Loucy (cell line): ENCODE data around the gene ORMDL2.
"Not testable (repeated sequence)": the region's sequence is repeated elsewhere in the genome, so short reads cannot be mapped to it uniquely, and the experiment has no call there.

Experiments used
- H2AFZ ChIP-seq: fragments of 200-600 bp; sonication (generic); 2 replicates; pipeline ENCODE4 v1.6.0; 2016; ENCODE audit warnings: antibody characterized with exemption, mild to moderate bottlenecking, low read length, moderate library complexity
- H3F3A ChIP-seq: fragments of 200-600 bp; 2 replicates; pipeline ENCODE4 v1.6.0; 2016; ENCODE audit warnings: antibody characterized with exemption, low read depth, mild to moderate bottlenecking
- H3K27me3 ChIP-seq: fragments of 200-600 bp; sonication (generic); 2 replicates; pipeline ENCODE4 v1.6.1; 2014; ENCODE audit warnings: low read length, mild to moderate bottlenecking; ENCODE audit not compliant: insufficient read depth, poor library complexity, severe bottlenecking
- H3K36me3 ChIP-seq: fragments of 200-600 bp; sonication (generic); 2 replicates; pipeline ENCODE4 v1.6.1; 2016; ENCODE audit warnings: low read length; ENCODE audit not compliant: insufficient read depth
- H3K4me1 ChIP-seq: fragments of 200-600 bp; sonication (generic); 2 replicates; pipeline ENCODE4 v1.5.1; 2014; ENCODE audit warnings: low read length, mild to moderate bottlenecking; ENCODE audit not compliant: insufficient read depth, poor library complexity, severe bottlenecking
- H3K4me2 ChIP-seq: fragments of 200-600 bp; sonication (generic); 2 replicates; pipeline ENCODE4 v1.6.0; 2014; ENCODE audit warnings: antibody characterized with exemption, low read length, low read depth, mild to moderate bottlenecking; ENCODE audit not compliant: poor library complexity, severe bottlenecking
- H3K4me3 ChIP-seq: fragments of 200-600 bp; sonication (generic); 2 replicates; pipeline ENCODE4 v1.5.1; 2014; ENCODE audit warnings: low read length, mild to moderate bottlenecking, mixed read lengths; ENCODE audit not compliant: poor library complexity, severe bottlenecking
- H3K79me2 ChIP-seq: fragments of 200-600 bp; sonication (generic); 2 replicates; pipeline ENCODE4 v1.6.1; 2014; ENCODE audit warnings: low read length; ENCODE audit not compliant: insufficient read depth
- H3K9ac ChIP-seq: fragments of 200-600 bp; sonication (generic); 2 replicates; pipeline ENCODE4 v1.6.0; 2014; ENCODE audit warnings: mild to moderate bottlenecking, low read depth, low read length, moderate library complexity; ENCODE audit not compliant: poor library complexity, severe bottlenecking
- H3K9me2 ChIP-seq: fragments of 200-600 bp; sonication (generic); replicated peaks from 2 replicates; pipeline ENCODE4 v1.6.1; 2016; ENCODE audit warnings: low read depth, low read length, mixed read lengths
- H3K9me3 ChIP-seq: fragments of 200-600 bp; sonication (generic); 2 replicates; pipeline ENCODE4 v1.6.1; 2014; ENCODE audit warnings: mild to moderate bottlenecking, antibody characterized with exemption, low read length, low read depth; ENCODE audit not compliant: insufficient read depth
- H4K20me1 ChIP-seq: fragments of 200-600 bp; sonication (generic); 2 replicates; pipeline ENCODE4 v1.6.0; 2014; ENCODE audit warnings: antibody characterized with exemption, low read length, mild to moderate bottlenecking; ENCODE audit not compliant: insufficient read depth, poor library complexity, severe bottlenecking
- TF ChIP-seq, protein P1 (sequence below): fragments of 200-600 bp; sonication (generic); conservative IDR thresholded peaks from 2 replicates; pipeline ENCODE4 v1.5.1; 2014; ENCODE audit warnings: mild to moderate bottlenecking, antibody characterized with exemption, low read length

The ORMDL2 gene

DNA sequence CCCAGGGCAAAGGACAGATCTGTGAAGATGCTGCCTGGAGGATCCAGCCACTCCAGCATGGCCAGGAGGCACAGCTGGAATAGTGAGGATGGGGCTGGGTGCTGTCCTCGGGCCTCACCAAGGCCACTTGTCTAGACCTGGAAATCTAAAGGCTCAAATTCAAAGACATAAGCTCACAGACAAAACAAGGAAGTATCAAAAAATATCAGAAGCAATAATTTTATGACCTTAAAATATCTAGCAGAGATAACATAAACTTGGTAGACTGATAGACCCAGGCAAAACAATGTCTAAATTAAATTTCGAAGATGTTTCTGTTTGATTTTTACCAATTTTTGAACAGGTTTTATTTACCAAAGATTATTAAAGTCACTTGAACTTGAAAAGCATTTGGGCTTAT, 47.5 kb downstream of the ORMDL2 start:
- Histone ChIP-seq H4K20me1 (no peaks in the 10 kb centered on the region), H3K27me3 (no peaks in the 10 kb centered on the region), H3K79me2 (no peaks in the 10 kb centered on the region), H3K4me1 (no peaks in the 10 kb centered on the region), H2AFZ (no peak overlapping the region), H3K9ac (no peak overlapping the region), H3K9me3 (peaks cover 2% of the 10 kb centered on the region; the same call in 1 of the 2 replicates), H3K4me2 (no peak overlapping the region), H3K9me2 (no peaks in the 10 kb centered on the region), H3F3A (no peaks in the 10 kb centered on the region), H3K36me3 (no peaks in the 10 kb centered on the region), H3K4me3 (no peak overlapping the region)
- TF ChIP-seq, protein P1, sequence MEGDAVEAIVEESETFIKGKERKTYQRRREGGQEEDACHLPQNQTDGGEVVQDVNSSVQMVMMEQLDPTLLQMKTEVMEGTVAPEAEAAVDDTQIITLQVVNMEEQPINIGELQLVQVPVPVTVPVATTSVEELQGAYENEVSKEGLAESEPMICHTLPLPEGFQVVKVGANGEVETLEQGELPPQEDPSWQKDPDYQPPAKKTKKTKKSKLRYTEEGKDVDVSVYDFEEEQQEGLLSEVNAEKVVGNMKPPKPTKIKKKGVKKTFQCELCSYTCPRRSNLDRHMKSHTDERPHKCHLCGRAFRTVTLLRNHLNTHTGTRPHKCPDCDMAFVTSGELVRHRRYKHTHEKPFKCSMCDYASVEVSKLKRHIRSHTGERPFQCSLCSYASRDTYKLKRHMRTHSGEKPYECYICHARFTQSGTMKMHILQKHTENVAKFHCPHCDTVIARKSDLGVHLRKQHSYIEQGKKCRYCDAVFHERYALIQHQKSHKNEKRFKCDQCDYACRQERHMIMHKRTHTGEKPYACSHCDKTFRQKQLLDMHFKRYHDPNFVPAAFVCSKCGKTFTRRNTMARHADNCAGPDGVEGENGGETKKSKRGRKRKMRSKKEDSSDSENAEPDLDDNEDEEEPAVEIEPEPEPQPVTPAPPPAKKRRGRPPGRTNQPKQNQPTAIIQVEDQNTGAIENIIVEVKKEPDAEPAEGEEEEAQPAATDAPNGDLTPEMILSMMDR: no peak

DNA sequence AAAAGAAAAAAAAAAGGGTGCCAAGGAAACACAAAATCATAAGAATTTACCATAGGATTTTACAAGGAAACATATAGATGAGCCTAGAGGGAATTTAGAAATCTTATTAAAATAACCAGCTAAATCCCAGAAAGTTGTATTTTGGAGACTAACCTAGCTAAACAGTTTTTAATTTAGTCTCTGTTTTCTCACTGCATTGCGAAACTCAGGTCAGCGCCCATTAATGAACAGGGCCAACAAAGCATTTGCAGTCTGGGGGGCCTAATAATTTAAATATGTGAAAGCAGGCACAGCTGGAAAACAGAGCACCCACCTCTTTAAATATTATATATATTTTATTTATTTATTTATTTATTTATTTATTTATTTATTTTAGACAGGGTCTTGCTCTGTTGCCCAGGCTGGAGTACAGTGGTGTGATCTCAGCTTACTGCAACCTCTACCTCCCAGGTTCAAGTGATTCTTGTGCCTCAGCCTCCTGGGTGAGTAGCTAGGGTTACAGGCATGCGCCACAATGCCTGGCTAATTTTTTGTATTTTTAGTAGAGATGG, 48.7 kb downstream of the ORMDL2 start:
- H3K9ac ChIP-seq, H3K36me3 ChIP-seq, H3K9me3 ChIP-seq, H3K9me2 ChIP-seq, H3K79me2 ChIP-seq, H3K27me3 ChIP-seq, H3F3A ChIP-seq, H3K4me3 ChIP-seq, H3K4me1 ChIP-seq, H4K20me1 ChIP-seq, H2AFZ ChIP-seq, H3K4me2 ChIP-seq: not testable (repeated sequence)
